HL-60 (cell line): ENCODE measurements around the gene AKAP5.

Source experiments
- CTCF ChIP-seq: IDR thresholded peaks from one replicate; pipeline ENCODE4 v1.5.1; 2011; ENCODE audit warnings: low read length, control low read depth, inconsistent platforms; ENCODE audit not compliant: insufficient read depth
- POLR2AphosphoS5 ChIP-seq: IDR thresholded peaks from 2 replicates; pipeline ENCODE4 v1.6.1; 2012; ENCODE audit warnings: low read depth
- REST ChIP-seq: IDR thresholded peaks from 2 replicates; pipeline ENCODE4 v1.6.1; 2012; ENCODE audit warnings: low read depth; ENCODE audit not compliant: insufficient replicate concordance
- SPI1 ChIP-seq: IDR thresholded peaks from 2 replicates; pipeline ENCODE4 v1.6.1; 2012; ENCODE audit warnings: low read depth, mild to moderate bottlenecking, borderline replicate concordance

GRCh38 chr14:64422005-64422404, 43.3 kb upstream of the AKAP5 start:
- no peak for TF ChIP-seq CTCF
- no peak for TF ChIP-seq SPI1
- no peak for TF ChIP-seq REST
- no peak for TF ChIP-seq POLR2AphosphoS5
